ENCODE results near the gene SBNO1.
A peak's percentile ranks its signal among the peaks of the same experiment; 100 is the strongest.
"Not testable (repeated sequence)": the region's sequence is repeated elsewhere in the genome, so short reads cannot be mapped to it uniquely, and the experiment has no call there.

Gene SBNO1

DNA sequence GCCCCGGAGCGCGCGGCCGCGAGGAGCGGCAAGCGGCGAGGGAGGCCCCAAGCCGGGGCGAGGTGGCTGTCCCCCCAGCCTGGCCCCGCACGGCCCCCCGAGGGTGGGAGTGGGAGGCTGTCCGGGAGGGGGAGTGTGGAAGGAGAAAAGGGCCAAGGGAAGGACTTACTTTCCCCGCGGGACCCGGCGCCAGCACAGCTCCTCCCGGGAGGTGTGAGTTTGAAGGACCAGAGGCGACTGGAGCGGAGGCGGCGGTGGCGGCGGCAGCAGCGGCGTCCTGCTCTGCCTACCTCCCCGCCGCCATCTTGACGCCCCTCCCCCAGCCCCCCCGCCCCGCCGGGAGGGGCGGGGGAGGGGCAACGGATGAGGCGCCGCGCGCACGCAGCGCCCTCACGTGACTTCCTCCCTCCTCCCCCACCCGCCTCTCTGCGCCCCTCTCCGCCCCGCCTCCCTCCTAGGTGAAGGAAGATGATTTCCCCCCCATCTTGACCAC is at the start of gene SBNO1:
TSS of gene SBNO1 (minus strand) at position 316 of the 493 bp plus-strand sequence. CDS start 14,406 bp downstream, outside the sequence.
- Mint-ChIP-seq H3K9me3 (no peaks in the 10 kb centered on the region), H3K27ac (peak within 1 kb of the TSS; percentile 99), H3K27me3 (no peaks in the 10 kb centered on the region), H3K4me3 (peak within 1 kb of the TSS; percentile 96 to 98), H3K4me1 (peaks cover 11% of the 10 kb centered on the region)
- peak; percentile 88 to 91 for DNase-seq
- ATAC-seq: peak; percentile 52

- no peak for DNase-seq
- H3K9me3 Mint-ChIP-seq: no peaks in the 10 kb centered on the region
- H3K27me3 Mint-ChIP-seq: no peaks in the 10 kb centered on the region
- no peak overlapping the region for H3K4me3 Mint-ChIP-seq
- H3K4me1 Mint-ChIP-seq: no peaks in the 10 kb centered on the region
- no peak for ATAC-seq
- H3K27ac Mint-ChIP-seq: no peak overlapping the region
These were observed 45.4 kb upstream of the SBNO1 start for GRCh38 chr12:123410041-123410412.

- not testable (repeated sequence) for H3K4me1 Mint-ChIP-seq, H3K4me3 Mint-ChIP-seq, H3K9me3 Mint-ChIP-seq, DNase-seq, H3K27me3 Mint-ChIP-seq, ATAC-seq, H3K27ac Mint-ChIP-seq
These were observed 44.8 kb upstream of the SBNO1 start for GRCh38 chr12:123409284-123410040.

GRCh38 chr12:123408619-123409018 is 44.0 kb upstream of the SBNO1 start:
- H3K4me1 Mint-ChIP-seq, H3K4me3 Mint-ChIP-seq: not testable (repeated sequence)

GRCh38 chr12:123407934-123408333 is 43.3 kb upstream of the SBNO1 start:
- not testable (repeated sequence) for H3K9me3 Mint-ChIP-seq, H3K4me1 Mint-ChIP-seq, ATAC-seq, DNase-seq, H3K27me3 Mint-ChIP-seq, H3K27ac Mint-ChIP-seq, H3K4me3 Mint-ChIP-seq

More at GRCh38 chr12:123408619-123409018, 44.0 kb upstream of the SBNO1 start:
- H3K27me3 Mint-ChIP-seq, DNase-seq, H3K9me3 Mint-ChIP-seq, H3K27ac Mint-ChIP-seq, ATAC-seq: not testable (repeated sequence)

DNA sequence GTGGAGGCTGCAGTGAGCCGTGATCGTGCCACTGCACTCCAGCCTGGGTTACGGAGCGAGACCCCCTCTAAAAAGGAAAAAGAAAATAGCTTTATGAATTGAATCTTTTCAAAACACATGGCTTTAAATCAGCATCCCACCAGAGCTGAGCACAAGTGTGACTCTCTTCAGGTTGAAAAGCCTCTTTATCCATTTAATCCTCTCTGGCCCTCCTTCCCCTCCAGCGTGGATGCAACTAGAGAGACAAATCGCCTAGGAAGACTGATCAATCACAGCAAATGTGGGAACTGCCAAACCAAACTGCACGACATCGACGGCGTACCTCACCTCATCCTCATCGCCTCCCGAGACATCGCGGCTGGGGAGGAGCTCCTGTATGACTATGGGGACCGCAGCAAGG is 42.6 kb upstream of the SBNO1 start:
- H3K27me3 Mint-ChIP-seq, DNase-seq, H3K4me1 Mint-ChIP-seq, H3K4me3 Mint-ChIP-seq, ATAC-seq, H3K9me3 Mint-ChIP-seq: not testable (repeated sequence)
- peak overlapping the region in 1 of 2 donors; percentile 54 for H3K27ac Mint-ChIP-seq

DNA sequence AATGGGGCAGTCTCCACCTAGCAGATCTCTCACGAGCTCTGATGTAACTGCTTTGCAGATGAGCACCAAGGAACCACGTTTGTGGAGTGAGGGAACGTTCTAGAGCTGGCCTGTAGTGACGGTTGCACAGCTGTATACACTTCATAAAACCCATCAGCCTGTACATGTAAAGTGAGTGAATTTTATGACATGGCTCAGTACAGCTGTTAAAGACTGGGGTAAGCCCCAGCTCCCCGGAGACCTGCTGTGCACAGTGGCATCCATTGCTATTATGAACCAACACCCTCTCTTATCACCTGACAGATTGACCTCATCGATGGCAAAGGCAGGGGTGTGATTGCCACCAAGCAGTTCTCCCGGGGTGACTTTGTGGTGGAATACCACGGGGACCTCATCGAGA is 39.9 kb upstream of the SBNO1 start:
- H3K27ac Mint-ChIP-seq: peak overlapping the region in 1 of 2 donors; percentile 94
- no peak for ATAC-seq

GRCh38 chr12:123401753-123402683 is 37.4 kb upstream of the SBNO1 start:
- Mint-ChIP-seq H3K4me1 (no peaks in the 10 kb centered on the region), H3K4me3 (no peak overlapping the region), H3K27ac (peak overlapping the region in 1 of 2 donors; percentile 52), H3K9me3 (no peaks in the 10 kb centered on the region), H3K27me3 (no peaks in the 10 kb centered on the region)
- no peak for DNase-seq
- ATAC-seq: no peak

More for the DNA sequence above, 39.9 kb upstream of the SBNO1 start:
- Mint-ChIP-seq H3K27me3 (no peaks in the 10 kb centered on the region), H3K4me1 (no peaks in the 10 kb centered on the region), H3K4me3 (no peak overlapping the region), H3K9me3 (no peaks in the 10 kb centered on the region)
- no peak for DNase-seq

DNA sequence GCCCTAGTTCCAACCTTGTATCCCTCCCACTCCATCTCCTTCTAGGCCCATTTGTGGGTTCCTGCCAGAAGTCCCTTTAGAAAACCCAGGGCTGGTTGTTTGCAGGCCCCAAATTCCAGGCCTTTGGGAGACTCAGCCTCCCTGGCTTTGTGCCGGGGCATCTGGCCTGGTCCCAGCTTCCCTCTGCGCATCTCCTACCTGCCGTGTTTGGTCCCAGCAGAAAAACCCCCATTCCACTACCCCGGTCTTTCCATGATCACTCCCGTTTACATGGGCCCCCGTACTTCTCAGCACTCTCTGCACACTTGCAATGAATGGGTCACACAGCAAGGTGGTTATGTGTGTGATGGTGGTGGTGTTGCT is 34.6 kb upstream of the SBNO1 start:
- Mint-ChIP-seq H3K4me3 (no peak overlapping the region), H3K27me3 (no peaks in the 10 kb centered on the region), H3K27ac (no peak overlapping the region), H3K4me1 (peaks cover 13% of the 10 kb centered on the region), H3K9me3 (no peaks in the 10 kb centered on the region)
- DNase-seq: no peak
- no peak for ATAC-seq

- H3K27ac Mint-ChIP-seq: no peak overlapping the region
- peaks cover 13% of the 10 kb centered on the region for H3K4me1 Mint-ChIP-seq
- H3K9me3 Mint-ChIP-seq: no peaks in the 10 kb centered on the region
- ATAC-seq (no peak), DNase-seq (no peak)
- H3K27me3 Mint-ChIP-seq: no peaks in the 10 kb centered on the region
- H3K4me3 Mint-ChIP-seq: no peak overlapping the region
These were observed 34.1 kb upstream of the SBNO1 start for GRCh38 chr12:123398550-123399254.

DNA sequence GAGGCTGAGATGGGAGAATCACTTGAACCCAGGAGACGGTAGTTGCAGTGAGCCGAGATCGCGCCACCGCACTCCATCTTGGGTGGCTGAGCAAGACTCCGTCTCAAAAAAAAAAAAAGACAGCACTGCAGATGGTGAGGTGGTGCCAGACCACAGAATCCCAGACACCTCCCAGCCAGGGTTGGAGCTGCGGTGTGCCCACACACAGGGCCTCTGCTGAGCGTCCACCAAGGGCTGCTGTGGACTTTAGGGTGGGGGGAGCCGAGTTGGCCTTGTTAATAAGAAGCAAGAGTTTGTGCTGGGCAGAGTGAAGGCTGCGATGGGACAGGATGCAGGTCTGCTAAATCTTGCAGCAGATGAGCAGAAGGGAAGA is 33.5 kb upstream of the SBNO1 start:
- Mint-ChIP-seq H3K27me3 (no peaks in the 10 kb centered on the region), H3K27ac (no peak overlapping the region), H3K4me3 (no peak overlapping the region), H3K9me3 (no peaks in the 10 kb centered on the region), H3K4me1 (peaks cover 13% of the 10 kb centered on the region)
- ATAC-seq (no peak), DNase-seq (no peak)

GRCh38 chr12:123397400-123397799 is 32.8 kb upstream of the SBNO1 start:
- Mint-ChIP-seq H3K27me3 (no peaks in the 10 kb centered on the region), H3K4me1 (peaks cover 17% of the 10 kb centered on the region), H3K9me3 (no peaks in the 10 kb centered on the region), H3K27ac (peak overlapping the region in 1 of 2 donors; percentile 59), H3K4me3 (no peak overlapping the region)
- ATAC-seq (no peak), DNase-seq (no peak)

GRCh38 chr12:123396954-123397353 is 32.3 kb upstream of the SBNO1 start:
- no peak overlapping the region for H3K27ac Mint-ChIP-seq
- DNase-seq: no peak
- H3K27me3 Mint-ChIP-seq: no peaks in the 10 kb centered on the region
- no peak overlapping the region for H3K4me3 Mint-ChIP-seq
- peaks cover 17% of the 10 kb centered on the region for H3K4me1 Mint-ChIP-seq
- H3K9me3 Mint-ChIP-seq: no peaks in the 10 kb centered on the region
- no peak for ATAC-seq

- Mint-ChIP-seq H3K9me3 (no peaks in the 10 kb centered on the region), H3K4me1 (peaks cover 17% of the 10 kb centered on the region), H3K4me3 (no peak overlapping the region), H3K27me3 (no peaks in the 10 kb centered on the region), H3K27ac (no peak overlapping the region)
- DNase-seq (no peak), ATAC-seq (no peak)
These were observed 31.9 kb upstream of the SBNO1 start for GRCh38 chr12:123396543-123396942.

- ATAC-seq: no peak
- Mint-ChIP-seq H3K27me3 (no peaks in the 10 kb centered on the region), H3K4me1 (peaks cover 23% of the 10 kb centered on the region), H3K27ac (no peak overlapping the region), H3K9me3 (no peaks in the 10 kb centered on the region), H3K4me3 (no peak overlapping the region)
- DNase-seq: no peak
These were observed 30.6 kb upstream of the SBNO1 start for GRCh38 chr12:123395236-123395635.

All from stimulated activated naive CD8-positive, alpha-beta T cell treated with anti-CD3 and anti-CD28 coated beads, Interleukin-15, amount 100 ng/mL, for 72 hours (primary cell).